Activated CD4-positive, alpha-beta memory T cell treated with anti-CD3 and anti-CD28 coated beads, Interleukin-2, amount 10 ng/mL, durations not matched to agents 7 days and 5 days (primary cell): ENCODE data around the gene SETBP1. TPM values are rescaled to one million over a fixed set of nuclear protein-coding genes. Genes with fewer than 3 reads are reported as not detected.
"Not testable (repeated sequence)": the region's sequence is repeated elsewhere in the genome, so short reads cannot be mapped to it uniquely, and the experiment has no call there.

Source experiments
- CTCF ChIA-PET: fragments of 350-600 bp; sonication (Branson Sonifier 250); formaldehyde crosslinking; loops from one replicate; lab custom pipeline; 2021; ENCODE audit warnings: antibody characterized with exemption, inconsistent platforms; lab: Charles Lee
- POLR2A ChIA-PET: fragments of 350-600 bp; sonication (Branson Sonifier 250); formaldehyde crosslinking; loops from one replicate; lab custom pipeline; 2021; ENCODE audit warnings: antibody characterized with exemption; lab: Charles Lee
- DNase-seq: peaks from one replicate; pipeline ENCODE4 v3.0.0-alpha.2; 2020
- H3K27ac Mint-ChIP-seq: one replicate; pipeline ENCODE4 v1.8.0; 2021; ENCODE audit warnings: mild to moderate bottlenecking, mixed read lengths
- H3K27me3 Mint-ChIP-seq: one replicate; pipeline ENCODE4 v1.8.0; 2021; ENCODE audit warnings: mixed read lengths
- H3K36me3 Mint-ChIP-seq: one replicate; pipeline ENCODE4 v1.8.0; 2021; ENCODE audit warnings: low read depth, mixed read lengths
- H3K4me1 Mint-ChIP-seq: one replicate; pipeline ENCODE4 v1.8.0; 2021; ENCODE audit warnings: mixed read lengths
- H3K4me3 Mint-ChIP-seq: one replicate; pipeline ENCODE4 v1.8.0; 2021; ENCODE audit warnings: mild to moderate bottlenecking, mixed read lengths
- H3K9me3 Mint-ChIP-seq: one replicate; pipeline ENCODE4 v1.8.0; 2021; ENCODE audit warnings: mixed read lengths
- total RNA-seq, 2 experiments: library from RNA; stranded (reverse); gene quantifications; one replicate each; pipeline ENCODE4 v1.2.3, GENCODE V29; 2021

Gene SETBP1
- total RNA-seq, 2 experiments from 2014 or later: 15.8 to 18.2 TPM

GRCh38 chr18:44796429-44797428, 116.0 kb downstream of the SETBP1 start:
- Mint-ChIP-seq H3K4me3 (no peak overlapping the region), H3K36me3 (peaks cover 14% of the 10 kb centered on the region), H3K27ac (no peak overlapping the region), H3K9me3 (peaks cover 4% of the 10 kb centered on the region), H3K27me3 (peaks cover 10% of the 10 kb centered on the region), H3K4me1 (peaks cover 31% of the 10 kb centered on the region)
- no peak for DNase-seq
- ChIA-PET CTCF (no interaction called here), POLR2A (interaction anchor here (1.2 to 1.6 kb wide), 3 partner anchors 10 to 72 kb away, joined by 3 to 6 read pairs (median 3); no protein-coding TSS in a partner anchor)

DNA sequence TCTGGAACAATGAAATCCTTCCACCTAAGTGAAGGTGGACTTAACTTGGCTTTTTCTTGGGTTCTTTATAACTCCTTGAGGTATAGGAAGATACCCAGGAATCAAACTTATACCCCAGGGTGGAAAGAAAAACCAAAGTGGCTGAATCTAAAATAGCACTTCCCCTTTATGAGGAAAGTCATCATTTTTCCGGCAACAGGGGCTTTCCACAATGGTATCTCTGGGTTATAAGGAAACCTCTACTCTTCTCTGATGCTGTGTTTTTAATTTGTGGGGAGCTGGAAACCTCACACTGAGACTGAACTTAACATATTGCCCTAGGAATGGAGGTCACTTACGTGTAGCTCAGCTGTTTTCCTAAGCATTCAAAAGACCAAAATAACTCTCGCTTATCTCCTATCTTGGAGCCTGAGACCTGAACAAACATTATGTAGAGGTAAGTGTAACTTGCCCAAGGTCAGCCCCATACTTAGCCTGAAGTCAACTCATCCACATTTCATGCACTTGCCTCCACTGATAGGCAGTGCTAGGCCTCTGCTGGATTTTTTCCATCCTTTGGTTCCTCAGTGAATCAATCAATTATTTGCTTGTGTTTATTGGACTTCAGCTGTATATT, 117.9 kb downstream of the SETBP1 start:
- ChIA-PET CTCF (no interaction called here), POLR2A (interaction anchor here (1.3 kb wide), 1 partner anchor 120 kb away, joined by 3 read pairs; no protein-coding TSS in a partner anchor)
- Mint-ChIP-seq H3K27me3 (peaks cover 9% of the 10 kb centered on the region), H3K4me3 (no peak overlapping the region), H3K27ac (no peak overlapping the region), H3K9me3 (peaks cover 4% of the 10 kb centered on the region), H3K4me1 (peaks cover 37% of the 10 kb centered on the region), H3K36me3 (peaks cover 16% of the 10 kb centered on the region)
- DNase-seq: no peak

DNA sequence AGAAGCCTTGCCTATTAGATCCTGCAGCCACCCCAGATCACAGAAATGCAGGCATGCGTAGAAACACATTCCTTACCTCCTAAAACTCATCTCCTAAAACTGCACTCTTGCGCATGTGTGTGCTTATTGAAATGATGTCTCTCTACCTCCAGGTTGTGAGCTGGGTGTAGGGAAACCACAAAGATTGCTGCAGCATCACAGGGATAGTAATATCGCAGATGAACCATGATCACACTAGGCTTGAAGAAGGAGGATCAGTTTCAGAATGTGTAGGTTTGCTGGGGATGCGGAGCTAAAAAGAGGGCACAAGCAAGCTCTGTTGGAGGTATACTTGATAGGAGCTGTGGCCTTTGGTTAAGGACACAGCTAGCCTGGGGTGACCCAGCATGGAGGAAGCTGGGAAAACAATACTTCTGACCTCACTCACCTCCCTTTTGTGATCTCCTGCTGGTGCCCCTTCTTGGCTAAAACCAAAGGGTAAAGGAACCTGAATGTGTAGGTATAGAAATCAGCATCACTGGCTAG, 118.8 kb downstream of the SETBP1 start:
- ChIA-PET POLR2A (interaction anchor here (0.9 to 1.3 kb wide), 2 partner anchors 40 to 121 kb away, joined by 3 read pairs; no protein-coding TSS in a partner anchor), CTCF (no interaction called here)
- H3K4me3 Mint-ChIP-seq: no peak overlapping the region
- H3K27me3 Mint-ChIP-seq: peaks cover 7% of the 10 kb centered on the region
- peaks cover 16% of the 10 kb centered on the region for H3K36me3 Mint-ChIP-seq
- no peak for DNase-seq
- H3K27ac Mint-ChIP-seq: no peak overlapping the region
- H3K9me3 Mint-ChIP-seq: peaks cover 4% of the 10 kb centered on the region
- H3K4me1 Mint-ChIP-seq: peaks cover 37% of the 10 kb centered on the region

- peaks cover 37% of the 10 kb centered on the region for H3K4me1 Mint-ChIP-seq
- H3K9me3 Mint-ChIP-seq: peaks cover 4% of the 10 kb centered on the region
- H3K27ac Mint-ChIP-seq: no peak overlapping the region
- peaks cover 7% of the 10 kb centered on the region for H3K27me3 Mint-ChIP-seq
- no peak for DNase-seq
- ChIA-PET POLR2A (interaction anchor here (0.9 to 1.3 kb wide), 2 partner anchors 40 to 121 kb away, joined by 3 read pairs; no protein-coding TSS in a partner anchor), CTCF (no interaction called here)
- H3K36me3 Mint-ChIP-seq: peaks cover 16% of the 10 kb centered on the region
- no peak overlapping the region for H3K4me3 Mint-ChIP-seq
Observed at GRCh38 chr18:44799907-44800421, 119.3 kb downstream of the SETBP1 start.

DNA sequence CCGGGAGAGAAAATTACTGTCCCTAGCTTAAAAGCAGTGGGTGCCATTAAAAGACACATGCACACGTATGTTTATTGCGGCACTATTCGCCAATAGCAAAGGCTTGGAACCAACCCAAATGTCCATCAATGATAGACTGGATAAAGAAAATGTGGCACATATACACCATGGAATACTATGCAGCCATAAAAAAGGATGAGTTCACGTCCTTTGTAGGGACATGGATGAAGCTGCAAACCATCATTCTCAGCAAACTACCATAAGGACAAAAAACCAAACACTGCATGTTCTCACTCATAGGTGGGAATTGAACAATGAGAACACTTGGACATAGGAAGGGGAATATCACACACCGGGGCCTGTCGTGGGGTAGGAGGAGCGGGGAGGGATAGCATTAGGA, 120.1 kb downstream of the SETBP1 start:
- H3K4me3 Mint-ChIP-seq, CTCF ChIA-PET, POLR2A ChIA-PET, H3K27me3 Mint-ChIP-seq, H3K27ac Mint-ChIP-seq, H3K9me3 Mint-ChIP-seq, DNase-seq: not testable (repeated sequence)
- Mint-ChIP-seq H3K36me3 (peaks cover 20% of the 10 kb centered on the region), H3K4me1 (peaks cover 42% of the 10 kb centered on the region)

DNA sequence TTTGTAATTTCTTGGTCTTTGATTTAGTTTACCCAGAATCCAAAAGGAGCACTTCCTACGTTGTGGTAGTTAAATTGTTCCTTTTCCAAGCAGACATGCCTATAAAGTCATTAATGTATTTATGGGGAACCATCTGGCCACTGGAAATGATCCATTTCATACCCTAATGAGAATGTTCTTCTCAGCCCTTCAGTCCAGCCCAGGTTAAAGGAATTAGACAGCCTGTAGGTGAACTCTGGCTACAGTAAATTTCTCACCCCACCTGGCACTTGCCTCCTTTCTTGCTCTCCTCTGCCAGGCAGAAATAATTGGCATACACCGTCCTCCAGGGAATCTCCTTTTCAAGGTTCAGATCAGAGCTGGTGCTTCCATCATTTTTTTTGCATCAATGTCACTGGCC, 121.1 kb downstream of the SETBP1 start:
- no peak for DNase-seq
- H3K27ac Mint-ChIP-seq: no peak overlapping the region
- peaks cover 4% of the 10 kb centered on the region for H3K9me3 Mint-ChIP-seq
- no peak overlapping the region for H3K4me3 Mint-ChIP-seq
- ChIA-PET CTCF (no interaction called here), POLR2A (interaction anchor here (0.7 kb wide), 1 partner anchor 8 kb away, joined by 4 read pairs; no protein-coding TSS in a partner anchor)
- peaks cover 7% of the 10 kb centered on the region for H3K27me3 Mint-ChIP-seq
- H3K36me3 Mint-ChIP-seq: peaks cover 20% of the 10 kb centered on the region
- H3K4me1 Mint-ChIP-seq: peaks cover 45% of the 10 kb centered on the region

GRCh38 chr18:44802508-44802907, 121.8 kb downstream of the SETBP1 start:
- no peak for DNase-seq
- Mint-ChIP-seq H3K4me1 (peaks cover 46% of the 10 kb centered on the region), H3K9me3 (peaks cover 4% of the 10 kb centered on the region), H3K27me3 (peaks cover 7% of the 10 kb centered on the region), H3K27ac (no peak overlapping the region), H3K4me3 (no peak overlapping the region), H3K36me3 (peaks cover 20% of the 10 kb centered on the region)
- ChIA-PET CTCF (no interaction called here), POLR2A (no interaction called here)

DNA sequence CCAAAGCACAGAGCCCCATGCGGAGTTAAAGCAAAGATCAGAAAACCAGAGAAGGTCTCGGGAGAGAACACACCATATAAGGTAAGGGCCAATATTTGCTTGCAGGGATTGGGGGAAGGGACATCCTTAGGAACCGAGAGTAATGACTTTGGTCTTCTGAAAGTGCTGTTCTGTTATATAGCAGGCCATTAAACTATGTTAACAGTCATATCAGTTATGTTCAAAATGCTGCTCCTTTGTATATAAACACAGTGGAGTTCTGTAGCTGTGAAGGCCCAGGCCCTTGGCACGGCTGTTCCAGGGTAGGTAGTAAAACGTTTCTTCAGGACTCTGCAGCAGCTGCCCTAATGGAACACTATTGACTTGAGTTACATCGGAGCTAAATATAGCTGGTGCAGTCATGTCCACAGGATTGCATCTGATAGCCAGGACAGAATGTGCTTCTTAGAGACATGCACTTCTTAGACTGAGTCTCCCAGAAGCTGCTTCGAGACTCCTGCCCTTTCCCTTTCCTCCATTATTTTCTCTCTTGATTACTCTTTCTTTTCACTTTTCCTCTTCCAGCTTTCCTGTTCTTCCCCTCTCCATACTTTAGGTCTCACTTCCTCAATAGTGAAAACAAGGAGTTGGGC, 122.4 kb downstream of the SETBP1 start:
- peaks cover 20% of the 10 kb centered on the region for H3K36me3 Mint-ChIP-seq
- no peak overlapping the region for H3K4me3 Mint-ChIP-seq
- ChIA-PET CTCF (no interaction called here), POLR2A (no interaction called here)
- peaks cover 11% of the 10 kb centered on the region for H3K27me3 Mint-ChIP-seq
- H3K4me1 Mint-ChIP-seq: peaks cover 42% of the 10 kb centered on the region
- DNase-seq: no peak
- peaks cover 4% of the 10 kb centered on the region for H3K9me3 Mint-ChIP-seq
- no peak overlapping the region for H3K27ac Mint-ChIP-seq

DNA sequence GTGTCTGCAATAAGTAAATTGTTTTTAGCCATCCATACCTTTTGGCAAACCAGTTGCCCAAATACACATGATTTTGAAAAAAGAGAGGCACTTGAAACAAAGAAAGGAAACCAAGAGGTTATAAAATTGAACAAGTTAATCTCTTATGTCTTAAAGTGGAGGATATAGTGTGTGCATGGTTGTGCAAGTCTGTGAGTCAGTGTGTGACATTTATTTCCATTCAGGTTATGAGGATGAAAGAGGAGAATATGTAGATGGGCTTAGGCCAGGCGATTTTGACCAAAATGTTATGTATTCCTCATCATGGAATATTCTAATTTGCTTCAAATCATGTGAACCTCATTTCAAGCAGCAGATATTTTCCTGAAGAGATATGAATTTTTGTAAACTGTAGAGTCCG, 123.3 kb downstream of the SETBP1 start:
- H3K27ac Mint-ChIP-seq: no peak overlapping the region
- no peak for DNase-seq
- no peak overlapping the region for H3K4me3 Mint-ChIP-seq
- peaks cover 20% of the 10 kb centered on the region for H3K36me3 Mint-ChIP-seq
- H3K27me3 Mint-ChIP-seq: peaks cover 17% of the 10 kb centered on the region
- peaks cover 4% of the 10 kb centered on the region for H3K9me3 Mint-ChIP-seq
- H3K4me1 Mint-ChIP-seq: peaks cover 36% of the 10 kb centered on the region
- CTCF ChIA-PET: no interaction called here
- POLR2A ChIA-PET: no interaction called here

GRCh38 chr18:44805176-44805575, 124.5 kb downstream of the SETBP1 start:
- CTCF ChIA-PET: interaction anchor here (0.8 kb wide), 1 partner anchor 88 kb away, joined by 3 read pairs; no protein-coding TSS in a partner anchor
- Mint-ChIP-seq H3K4me3 (no peak overlapping the region), H3K36me3 (peaks cover 18% of the 10 kb centered on the region), H3K27ac (no peak overlapping the region), H3K27me3 (peaks cover 17% of the 10 kb centered on the region), H3K4me1 (peaks cover 24% of the 10 kb centered on the region), H3K9me3 (peaks cover 4% of the 10 kb centered on the region)
- POLR2A ChIA-PET: no interaction called here
- DNase-seq: no peak

DNA sequence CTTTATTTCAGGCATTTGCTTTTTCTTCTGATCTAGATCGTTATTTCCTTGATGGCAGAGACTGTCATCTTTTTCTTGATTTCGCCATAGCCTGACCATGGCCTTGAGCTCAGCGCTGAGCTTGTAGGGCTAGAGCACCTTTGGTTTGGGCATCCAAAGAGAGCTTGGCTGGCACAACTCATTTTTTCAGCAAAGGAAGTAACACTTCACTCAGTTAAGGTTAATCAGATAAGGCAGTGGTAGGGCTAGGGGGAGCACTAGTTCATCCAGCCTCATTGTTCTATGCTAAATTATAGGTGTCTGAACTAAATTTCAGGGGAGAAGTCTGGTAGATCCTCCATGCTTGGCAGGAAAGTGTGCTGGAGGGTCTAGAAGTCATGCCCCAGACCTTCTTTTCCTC, 125.0 kb downstream of the SETBP1 start:
- peaks cover 20% of the 10 kb centered on the region for H3K27me3 Mint-ChIP-seq
- DNase-seq: no peak
- ChIA-PET CTCF (interaction anchor here (0.8 kb wide), 1 partner anchor 87 kb away, joined by 3 read pairs; no protein-coding TSS in a partner anchor), POLR2A (no interaction called here)
- peaks cover 20% of the 10 kb centered on the region for H3K4me1 Mint-ChIP-seq
- peaks cover 13% of the 10 kb centered on the region for H3K36me3 Mint-ChIP-seq
- no peak overlapping the region for H3K27ac Mint-ChIP-seq
- no peak overlapping the region for H3K4me3 Mint-ChIP-seq
- no peaks in the 10 kb centered on the region for H3K9me3 Mint-ChIP-seq

DNA sequence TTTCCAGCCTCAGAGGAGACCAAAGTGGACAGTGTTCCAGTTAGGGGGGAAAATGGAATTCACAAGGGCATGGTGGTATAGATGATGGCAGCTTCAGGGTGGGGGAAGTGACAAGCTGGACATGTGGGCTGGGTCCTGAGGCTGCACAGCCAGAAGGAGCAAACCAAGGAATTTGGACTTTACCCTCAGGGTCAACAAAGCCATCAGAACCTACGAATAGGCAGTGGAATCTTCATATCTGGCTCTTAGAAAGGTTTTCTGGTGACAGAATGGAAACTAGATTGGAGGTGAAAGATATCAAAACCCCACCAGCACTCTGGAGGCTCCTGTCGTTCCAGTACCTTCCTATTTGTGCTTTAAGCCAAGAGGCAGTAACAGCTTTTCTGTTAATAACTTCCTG, 127.1 kb downstream of the SETBP1 start:
- H3K4me1 Mint-ChIP-seq: peaks cover 15% of the 10 kb centered on the region
- H3K4me3 Mint-ChIP-seq: no peak overlapping the region
- DNase-seq: no peak
- ChIA-PET POLR2A (no interaction called here), CTCF (no interaction called here)
- H3K27me3 Mint-ChIP-seq: peaks cover 18% of the 10 kb centered on the region
- no peaks in the 10 kb centered on the region for H3K9me3 Mint-ChIP-seq
- H3K27ac Mint-ChIP-seq: no peak overlapping the region
- H3K36me3 Mint-ChIP-seq: peaks cover 11% of the 10 kb centered on the region
